Fibroblast of skin of abdomen (primary cell): ENCODE data around the gene PEF1.
A peak's percentile ranks its signal among the peaks of the same experiment; 100 is the strongest.

Experiments
- DNase-seq: peaks from one replicate; pipeline ENCODE4 v3.0.0-alpha.2; 2013

The PEF1 gene

GRCh38 chr1:31583995-31584868 lies 60.4 kb downstream of the PEF1 start:
- DNase-seq = no peak

- DNase-seq = no peak
Measured at GRCh38 chr1:31583082-31583994, 61.3 kb downstream of the PEF1 start.

GRCh38 chr1:31581821-31582810 lies 62.6 kb downstream of the PEF1 start:
- no peak for DNase-seq

GRCh38 chr1:31580891-31581603 lies 63.6 kb downstream of the PEF1 start:
- no peak for DNase-seq

GRCh38 chr1:31580513-31580870 lies 64.2 kb downstream of the PEF1 start:
- DNase-seq = peak; percentile 66
